Cardiac fibroblast (primary cell): ENCODE data around the gene EYA4.

Experiments
- DNase-seq, 2 donors: peaks; one replicate each; pipeline versions ENCODE4 v3.0.0 to v3.0.0-alpha.2; 2010; ENCODE audit warnings: low read depth in 2 of 2
- H3K4me3 ChIP-seq, 2 donors: replicated peaks in 1 of 2; 1 replicate in 1 of 2; 2 replicates in 1 of 2; pipeline ENCODE4 v1.5.1; 2011; ENCODE audit warnings: low read depth in 2 of 2, low read length in 2 of 2, mild to moderate bottlenecking in 2 of 2, moderate library complexity in 1 of 2
- CTCF ChIP-seq: IDR thresholded peaks from one replicate; pipeline ENCODE4 v1.5.1; 2011; ENCODE audit warnings: low read depth, mild to moderate bottlenecking, low read length, inconsistent platforms

Gene EYA4

GRCh38 chr6:133350928-133351327, 109.8 kb downstream of the EYA4 start:
- no peak for TF ChIP-seq CTCF
- H3K4me3 ChIP-seq, result no peak overlapping the region
- DNase-seq, result no peak

GRCh38 chr6:133352046-133352445, 110.9 kb downstream of the EYA4 start:
- no peak for TF ChIP-seq CTCF
- DNase-seq, result peak in 1 of 2 donors; percentile 5
- no peak overlapping the region for H3K4me3 ChIP-seq

GRCh38 chr6:133353061-133353460, 111.9 kb downstream of the EYA4 start:
- TF ChIP-seq CTCF, result no peak
- no peak overlapping the region for H3K4me3 ChIP-seq
- DNase-seq, result no peak

GRCh38 chr6:133355922-133356321, 114.8 kb downstream of the EYA4 start:
- DNase-seq, result no peak
- H3K4me3 ChIP-seq, result no peak overlapping the region
- TF ChIP-seq CTCF, result no peak

GRCh38 chr6:133358574-133359150, 117.5 kb downstream of the EYA4 start:
- DNase-seq, result no peak
- no peak overlapping the region for H3K4me3 ChIP-seq
- no peak for TF ChIP-seq CTCF

- peak; percentile 5 to 15 for DNase-seq
- H3K4me3 ChIP-seq, result no peak overlapping the region
- TF ChIP-seq CTCF, result no peak
Observed at GRCh38 chr6:133359256-133359655, 118.1 kb downstream of the EYA4 start.

- no peak overlapping the region for H3K4me3 ChIP-seq
- TF ChIP-seq CTCF, result no peak
- DNase-seq, result no peak
Observed at GRCh38 chr6:133359760-133360159, 118.6 kb downstream of the EYA4 start.
